Caco-2 (cell line): ENCODE results near the gene VWA1. TPM values are rescaled to one million over a fixed set of nuclear protein-coding genes. Genes with fewer than 3 reads are reported as not detected.
"Not testable (repeated sequence)": the region's sequence is repeated elsewhere in the genome, so short reads cannot be mapped to it uniquely, and the experiment has no call there.

Experiments used
- BruUV-seq: library from RNA; stranded (reverse); fragments of 400-500 nt; replicated peaks from 2 replicates; lab custom pipeline; 2021; lab: Mats Ljungman, UMichigan
- CTCF ChIA-PET: fragments of 300-600 bp; sonication (Branson Sonifier 250); formaldehyde crosslinking; loops from one replicate; lab custom pipeline; 2022; ENCODE audit warnings: antibody characterized with exemption; lab: Charles Lee
- POLR2A ChIA-PET: fragments of 300-600 bp; sonication (Branson Sonifier 250); formaldehyde crosslinking; loops from one replicate; lab custom pipeline; 2022; ENCODE audit warnings: antibody characterized with exemption; lab: Charles Lee
- DNase-seq, 2 experiments: peaks; one replicate each; pipeline versions ENCODE4 v3.0.0 to v3.0.0-alpha.2; 2020 to 2022
- H3K27me3 ChIP-seq: replicated peaks from 2 replicates; pipeline ENCODE4 v1.6.0; 2011; ENCODE audit warnings: low read length; ENCODE audit not compliant: control insufficient read depth, insufficient read depth
- H3K36me3 ChIP-seq: 2 replicates; pipeline ENCODE4 v1.5.1; 2011; ENCODE audit warnings: low read length; ENCODE audit not compliant: control insufficient read depth, insufficient read depth
- H3K4me1 ChIP-seq: fragments of 250-450 bp; sonication (Bioruptor Pico); 2 replicates; pipeline ENCODE4 v1.5.1; 2020; ENCODE audit warnings: mild to moderate bottlenecking
- H3K4me3 ChIP-seq: 2 replicates; pipeline ENCODE4 v1.5.1; 2011; ENCODE audit warnings: low read depth, mild to moderate bottlenecking, control low read depth, low read length
- H3K9me3 ChIP-seq: fragments of 250-450 bp; sonication (Bioruptor Pico); 2 replicates; pipeline ENCODE4 v1.5.1; 2020; ENCODE audit warnings: mild to moderate bottlenecking, moderate library complexity
- H3K27ac Mint-ChIP-seq: one replicate; pipeline ENCODE4 v1.8.0; 2022; ENCODE audit warnings: mixed read lengths; ENCODE audit not compliant: unreplicated experiment
- H3K27me3 Mint-ChIP-seq: one replicate; pipeline ENCODE4 v1.8.0; 2022; ENCODE audit warnings: mixed read lengths; ENCODE audit not compliant: insufficient read depth, unreplicated experiment
- H3K36me3 Mint-ChIP-seq: one replicate; pipeline ENCODE4 v1.8.0; 2022; ENCODE audit warnings: mild to moderate bottlenecking, mixed read lengths; ENCODE audit not compliant: insufficient read depth, unreplicated experiment
- H3K4me1 Mint-ChIP-seq: one replicate; pipeline ENCODE4 v1.8.0; 2022; ENCODE audit warnings: low read depth, mixed read lengths; ENCODE audit not compliant: unreplicated experiment
- H3K4me3 Mint-ChIP-seq: one replicate; pipeline ENCODE4 v1.8.0; 2022; ENCODE audit warnings: mild to moderate bottlenecking, moderate library complexity, mixed read lengths; ENCODE audit not compliant: unreplicated experiment
- H3K9me3 Mint-ChIP-seq: one replicate; pipeline ENCODE4 v1.8.0; 2022; ENCODE audit warnings: mixed read lengths; ENCODE audit not compliant: unreplicated experiment
- CTCF ChIP-seq, 2 experiments: fragments of 200-600 bp in 1 of 2; IDR thresholded peaks; 1 replicate in 1 of 2; 2 replicates in 1 of 2; pipeline versions ENCODE4 v1.5.1 to v1.8.0; 2011 to 2022; ENCODE audit warnings: antibody characterized with exemption in 1 of 2, control low read depth in 1 of 2, inconsistent platforms in 1 of 2, low read depth in 1 of 2, low read length in 1 of 2, mild to moderate bottlenecking in 1 of 2, moderate library complexity in 1 of 2; ENCODE audit not compliant: insufficient read depth in 1 of 2, severe bottlenecking in 1 of 2, unreplicated experiment in 1 of 2
- intact Hi-C: fragments of 100-400 bp; cut with micrococcal nuclease; formaldehyde crosslinking; loops from one replicate; pipeline ENCODE4 v1.10.0; 2022; ENCODE audit not compliant: unreplicated experiment
- total RNA-seq: library from RNA; stranded (reverse); gene quantifications from 2 replicates; pipeline ENCODE4 v1.2.3, GENCODE V29; 2022

VWA1 gene
- total RNA-seq, 1 experiment from 2014 or later = 74.7 TPM

GRCh38 chr1:1463312-1463711 lies 27.8 kb downstream of the VWA1 start:
- no peaks in the 10 kb centered on the region for H3K27me3 ChIP-seq
- H3K4me3 ChIP-seq = no peak overlapping the region
- Mint-ChIP-seq H3K4me3 (no peak overlapping the region), H3K9me3 (no peaks in the 10 kb centered on the region), H3K4me1 (no peaks in the 10 kb centered on the region), H3K27ac (no peak overlapping the region), H3K36me3 (no peaks in the 10 kb centered on the region), H3K27me3 (no peaks in the 10 kb centered on the region)
- BruUV-seq = no TSS peak
- no peaks in the 10 kb centered on the region for H3K4me1 ChIP-seq
- ChIA-PET POLR2A (no interaction called here), CTCF (no interaction called here)
- intact Hi-C loops = no loop called here
- no peak for TF ChIP-seq CTCF (IDR thresholded peaks at IDR 0.05; ENCODE audit: insufficient read depth in 1 of 2, low read depth in 1 of 2, low read length in 1 of 2, severe bottlenecking in 1 of 2, unreplicated experiment in 1 of 2)
- no peak for DNase-seq
- no peaks in the 10 kb centered on the region for H3K36me3 ChIP-seq
- H3K9me3 ChIP-seq = no peaks in the 10 kb centered on the region

- intact Hi-C loops, POLR2A ChIA-PET, H3K4me1 ChIP-seq, CTCF ChIA-PET, H3K4me3 ChIP-seq, H3K9me3 Mint-ChIP-seq, H3K36me3 ChIP-seq, H3K27ac Mint-ChIP-seq, H3K4me1 Mint-ChIP-seq, H3K9me3 ChIP-seq, H3K27me3 Mint-ChIP-seq, H3K27me3 ChIP-seq, BruUV-seq, H3K4me3 Mint-ChIP-seq, DNase-seq: not testable (repeated sequence)
- H3K36me3 Mint-ChIP-seq = peaks cover 10% of the 10 kb centered on the region
Observed at GRCh38 chr1:1468196-1468985, 32.9 kb downstream of the VWA1 start.

- CTCF ChIA-PET = interaction anchor here (0.7 kb wide), 1 partner anchor 39 kb away, joined by 3 read pairs; no protein-coding TSS in a partner anchor
- Histone ChIP-seq H3K9me3 (no peaks in the 10 kb centered on the region), H3K4me1 (0 out of 2 replicates have a peak, but pooled peaks cover 4% of the 10 kb centered on the region), H3K36me3 (no peaks in the 10 kb centered on the region), H3K27me3 (no peaks in the 10 kb centered on the region), H3K4me3 (peak overlapping the region; percentile 63)
- intact Hi-C loops = no loop called here
- peak overlapping the region; percentile 95 for H3K4me3 Mint-ChIP-seq
- DNase-seq = peak in 1 of 2 experiments; percentile 19
- H3K9me3 Mint-ChIP-seq = no peaks in the 10 kb centered on the region
- TSS peak; percentile 81 for BruUV-seq
- no peaks in the 10 kb centered on the region for H3K27me3 Mint-ChIP-seq
- H3K36me3 Mint-ChIP-seq = peaks cover 22% of the 10 kb centered on the region
- POLR2A ChIA-PET = no interaction called here
- TF ChIP-seq CTCF (IDR thresholded peaks at IDR 0.05; ENCODE audit: insufficient read depth in 1 of 2, low read depth in 1 of 2, low read length in 1 of 2, severe bottlenecking in 1 of 2, unreplicated experiment in 1 of 2) = no peak
- no peaks in the 10 kb centered on the region for H3K4me1 Mint-ChIP-seq
- peak overlapping the region; percentile 93 for H3K27ac Mint-ChIP-seq
Observed at GRCh38 chr1:1470626-1471388, 35.3 kb downstream of the VWA1 start.
